MM.1S (cell line): ENCODE data around the gene BAZ1A.

ENCODE experiments used
- DNase-seq: peaks from one replicate; pipeline ENCODE4 v3.0.0-alpha.2; 2015
- H2AFZ ChIP-seq: fragments of 300-600 bp; sonication (generic); 2 replicates; pipeline ENCODE4 v1.6.0; 2016; ENCODE audit warnings: antibody characterized with exemption, low read length
- H3F3A ChIP-seq: fragments of 300-600 bp; sonication (generic); 2 replicates; pipeline ENCODE4 v1.6.1; 2016; ENCODE audit warnings: mild to moderate bottlenecking, antibody characterized with exemption, low read length, moderate library complexity, mixed read lengths; ENCODE audit not compliant: insufficient read depth
- H3K27ac ChIP-seq: fragments of 300-600 bp; sonication (generic); 2 replicates; pipeline ENCODE4 v1.5.1; 2016; ENCODE audit warnings: mild to moderate bottlenecking, low read length
- H3K27me3 ChIP-seq: fragments of 300-600 bp; sonication (generic); replicated peaks from 2 replicates; pipeline ENCODE4 v1.6.0; 2016; ENCODE audit warnings: low read length; ENCODE audit not compliant: insufficient read depth
- H3K36me3 ChIP-seq: fragments of 300-600 bp; sonication (generic); replicated peaks from 2 replicates; pipeline ENCODE4 v1.6.1; 2016; ENCODE audit warnings: mild to moderate bottlenecking, low read length, mixed read lengths; ENCODE audit not compliant: insufficient read depth
- H3K4me1 ChIP-seq: fragments of 300-600 bp; sonication (generic); 2 replicates; pipeline ENCODE4 v1.6.1; 2016; ENCODE audit warnings: low read length, mixed read lengths
- H3K4me2 ChIP-seq: fragments of 300-600 bp; sonication (generic); 2 replicates; pipeline ENCODE4 v1.6.0; 2016; ENCODE audit warnings: low read depth, low read length
- H3K4me3 ChIP-seq: fragments of 300-600 bp; sonication (generic); 2 replicates; pipeline ENCODE4 v1.5.1; 2016; ENCODE audit warnings: low read length, mixed read lengths
- H3K79me2 ChIP-seq: fragments of 300-600 bp; sonication (generic); 2 replicates; pipeline ENCODE4 v1.6.1; 2016; ENCODE audit warnings: mixed run types, low read length, mixed read lengths
- H3K9ac ChIP-seq: fragments of 300-600 bp; sonication (generic); 2 replicates; pipeline ENCODE4 v1.6.1; 2016; ENCODE audit warnings: low read length, mixed read lengths
- H3K9me2 ChIP-seq: fragments of 300-600 bp; sonication (generic); replicated peaks from 2 replicates; pipeline ENCODE4 v1.6.1; 2016; ENCODE audit warnings: mild to moderate bottlenecking, low read length, mixed read lengths; ENCODE audit not compliant: insufficient read depth
- H3K9me3 ChIP-seq: fragments of 300-600 bp; sonication (generic); replicated peaks from 2 replicates; pipeline ENCODE4 v1.6.1; 2016; ENCODE audit warnings: mild to moderate bottlenecking, low read length, mixed read lengths; ENCODE audit not compliant: insufficient read depth
- H4K20me1 ChIP-seq: fragments of 300-600 bp; sonication (generic); 2 replicates; pipeline ENCODE4 v1.6.1; 2016; ENCODE audit warnings: mild to moderate bottlenecking, low read length, moderate library complexity, mixed read lengths; ENCODE audit not compliant: insufficient read depth
- CTCF ChIP-seq: fragments of 300-600 bp; sonication (generic); IDR thresholded peaks from 2 replicates; pipeline ENCODE4 v1.5.1; 2016; ENCODE audit warnings: antibody characterized with exemption, low read length, mixed read lengths
- EZH2 ChIP-seq: fragments of 300-600 bp; sonication (generic); optimal IDR thresholded peaks from 2 replicates; pipeline ENCODE3; 2017; ENCODE audit warnings: low read depth, mild to moderate bottlenecking, antibody characterized with exemption, low read length, mixed read lengths
- EZH2phosphoT487 ChIP-seq: fragments of 300-600 bp; sonication (generic); IDR thresholded peaks from 2 replicates; pipeline ENCODE4 v1.6.1; 2018; ENCODE audit warnings: antibody characterized with exemption, low read length

Gene BAZ1A

GRCh38 chr14:34843011-34843554, 32.1 kb downstream of the BAZ1A start:
- TF ChIP-seq EZH2phosphoT487 (no peak), CTCF (no peak), EZH2 (no peak)
- H3K36me3 ChIP-seq = no peaks in the 10 kb centered on the region
- H4K20me1 ChIP-seq = no peaks in the 10 kb centered on the region
- no peaks in the 10 kb centered on the region for H3K27me3 ChIP-seq
- no peak overlapping the region for H2AFZ ChIP-seq
- H3K9ac ChIP-seq = no peak overlapping the region
- no peaks in the 10 kb centered on the region for H3F3A ChIP-seq
- H3K4me3 ChIP-seq = no peak overlapping the region
- no peak for DNase-seq
- no peaks in the 10 kb centered on the region for H3K4me1 ChIP-seq
- no peak overlapping the region for H3K27ac ChIP-seq
- no peaks in the 10 kb centered on the region for H3K79me2 ChIP-seq
- no peaks in the 10 kb centered on the region for H3K9me2 ChIP-seq
- no peaks in the 10 kb centered on the region for H3K9me3 ChIP-seq
- H3K4me2 ChIP-seq = no peak overlapping the region

DNA sequence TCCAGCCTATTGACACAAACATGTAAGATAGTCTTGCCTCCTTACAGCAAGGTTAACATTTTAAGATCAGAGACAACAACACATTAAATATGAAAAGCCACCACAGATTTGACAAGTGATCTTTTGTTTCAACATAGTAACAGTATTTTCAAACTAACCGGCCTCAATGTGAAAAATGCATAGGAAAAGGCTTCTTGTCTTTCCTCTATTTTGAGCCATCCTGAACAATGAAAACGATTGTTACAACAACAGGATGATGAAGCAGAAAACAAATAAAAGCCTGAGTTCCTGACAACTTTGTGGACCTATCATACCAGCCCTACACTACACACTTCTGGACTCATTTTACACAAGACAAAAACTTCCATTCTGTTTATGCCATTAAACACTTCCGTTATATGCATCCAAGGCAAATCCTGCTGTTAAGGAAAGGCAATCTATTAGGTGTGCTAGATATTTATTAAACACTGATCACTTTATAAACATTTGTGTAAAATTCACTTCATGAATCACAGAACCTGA, 37.3 kb downstream of the BAZ1A start:
- Histone ChIP-seq H3K79me2 (no peaks in the 10 kb centered on the region), H3K27ac (no peak overlapping the region), H3K9me3 (no peaks in the 10 kb centered on the region), H3K9ac (no peak overlapping the region), H3K36me3 (no peaks in the 10 kb centered on the region), H3K4me1 (no peaks in the 10 kb centered on the region), H2AFZ (no peak overlapping the region), H3K27me3 (no peaks in the 10 kb centered on the region), H3K9me2 (no peaks in the 10 kb centered on the region), H3K4me2 (no peak overlapping the region), H4K20me1 (no peaks in the 10 kb centered on the region), H3F3A (no peaks in the 10 kb centered on the region), H3K4me3 (no peak overlapping the region)
- TF ChIP-seq CTCF (no peak), EZH2phosphoT487 (no peak), EZH2 (no peak)
- no peak for DNase-seq

GRCh38 chr14:34835312-34835711, 39.8 kb downstream of the BAZ1A start:
- Histone ChIP-seq H3K27ac (no peak overlapping the region), H3K79me2 (no peaks in the 10 kb centered on the region)
- DNase-seq = no peak

More at GRCh38 chr14:34835312-34835711, 39.8 kb downstream of the BAZ1A start:
- Histone ChIP-seq H3K4me2 (no peak overlapping the region), H3K9me3 (no peaks in the 10 kb centered on the region), H3K4me3 (no peak overlapping the region), H4K20me1 (no peaks in the 10 kb centered on the region), H3K36me3 (no peaks in the 10 kb centered on the region), H3K9me2 (no peaks in the 10 kb centered on the region), H3K9ac (no peak overlapping the region), H3F3A (no peaks in the 10 kb centered on the region), H3K27me3 (no peaks in the 10 kb centered on the region), H2AFZ (no peak overlapping the region), H3K4me1 (no peaks in the 10 kb centered on the region)
- TF ChIP-seq EZH2phosphoT487 = no peak
